ENCODE data around the gene PARP6.

DNA sequence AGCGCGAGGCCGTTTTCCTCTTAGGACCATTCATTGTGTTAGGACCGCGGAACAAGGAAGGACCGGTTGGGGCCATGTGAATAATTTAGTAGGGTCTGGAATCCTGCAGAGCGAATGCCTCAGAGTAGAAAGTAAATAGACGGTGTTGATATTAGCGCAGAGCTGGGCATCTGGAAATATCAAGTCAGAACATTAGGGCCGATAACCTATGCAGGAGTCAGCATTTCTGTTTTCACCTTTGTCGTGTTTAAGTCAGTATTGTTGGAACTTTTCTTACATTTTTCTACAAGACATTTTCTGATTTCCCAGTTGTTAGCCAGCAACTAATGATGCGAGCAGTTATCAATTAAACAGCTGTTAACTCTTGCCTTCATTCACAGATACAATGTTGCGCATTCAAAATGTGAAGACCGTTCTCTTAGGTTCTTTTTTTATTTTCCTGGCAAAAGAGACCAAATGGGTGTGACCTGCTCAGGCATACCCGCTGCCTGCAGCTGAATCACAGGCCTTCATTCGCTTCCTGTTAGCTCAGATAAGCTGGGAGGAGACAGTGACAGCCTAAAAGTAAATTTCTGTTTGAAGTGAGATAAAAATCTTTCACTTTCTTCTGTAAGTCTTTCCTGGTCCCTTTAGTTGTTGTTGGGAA lies 40.4 kb downstream of the PARP6 start:
- TF ChIP-seq, protein P1, sequence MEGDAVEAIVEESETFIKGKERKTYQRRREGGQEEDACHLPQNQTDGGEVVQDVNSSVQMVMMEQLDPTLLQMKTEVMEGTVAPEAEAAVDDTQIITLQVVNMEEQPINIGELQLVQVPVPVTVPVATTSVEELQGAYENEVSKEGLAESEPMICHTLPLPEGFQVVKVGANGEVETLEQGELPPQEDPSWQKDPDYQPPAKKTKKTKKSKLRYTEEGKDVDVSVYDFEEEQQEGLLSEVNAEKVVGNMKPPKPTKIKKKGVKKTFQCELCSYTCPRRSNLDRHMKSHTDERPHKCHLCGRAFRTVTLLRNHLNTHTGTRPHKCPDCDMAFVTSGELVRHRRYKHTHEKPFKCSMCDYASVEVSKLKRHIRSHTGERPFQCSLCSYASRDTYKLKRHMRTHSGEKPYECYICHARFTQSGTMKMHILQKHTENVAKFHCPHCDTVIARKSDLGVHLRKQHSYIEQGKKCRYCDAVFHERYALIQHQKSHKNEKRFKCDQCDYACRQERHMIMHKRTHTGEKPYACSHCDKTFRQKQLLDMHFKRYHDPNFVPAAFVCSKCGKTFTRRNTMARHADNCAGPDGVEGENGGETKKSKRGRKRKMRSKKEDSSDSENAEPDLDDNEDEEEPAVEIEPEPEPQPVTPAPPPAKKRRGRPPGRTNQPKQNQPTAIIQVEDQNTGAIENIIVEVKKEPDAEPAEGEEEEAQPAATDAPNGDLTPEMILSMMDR (IDR thresholded peaks at IDR 0.05) = no peak
- TF ChIP-seq POLR2A (IDR thresholded peaks at IDR 0.05) (no peak), POLR2AphosphoS5 (IDR thresholded peaks at IDR 0.05) (no peak)

All from breast epithelium (tissue), 3 donors.